Ammon's horn (tissue), 1 donor: ENCODE measurements around the gene PRRT1.
"Not testable (repeated sequence)": the region's sequence is repeated elsewhere in the genome, so short reads cannot be mapped to it uniquely, and the experiment has no call there.

Experiments
- DNase-seq: peaks from one replicate; pipeline ENCODE4 v3.0.0-alpha.2; 2016; ENCODE audit warnings: low spot score

The PRRT1 gene

DNA sequence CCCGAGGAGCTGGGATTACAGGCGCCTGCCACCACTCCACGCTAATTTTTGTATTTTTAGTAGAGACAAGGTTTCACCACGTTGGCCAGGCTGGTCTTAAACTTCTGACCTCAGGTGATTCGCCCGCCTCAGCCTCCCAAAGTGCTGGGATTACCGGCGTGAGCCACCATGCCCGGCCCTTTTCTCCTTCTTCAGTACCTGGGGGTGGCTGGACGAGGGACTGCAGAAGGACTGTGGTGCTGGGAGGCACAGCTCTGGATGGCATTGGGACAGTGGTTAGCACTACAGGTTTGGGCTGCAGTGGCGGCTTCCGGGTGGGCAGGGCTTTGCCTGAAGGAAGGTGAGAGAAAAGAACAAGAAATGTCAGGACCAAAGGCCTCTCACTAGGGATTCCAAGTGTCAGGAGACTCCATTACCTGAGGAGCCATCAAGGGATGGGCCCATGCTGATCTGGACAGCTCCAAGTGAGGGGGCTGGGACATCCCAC is 31.1 kb downstream of the PRRT1 start:
- no peak for DNase-seq

DNA sequence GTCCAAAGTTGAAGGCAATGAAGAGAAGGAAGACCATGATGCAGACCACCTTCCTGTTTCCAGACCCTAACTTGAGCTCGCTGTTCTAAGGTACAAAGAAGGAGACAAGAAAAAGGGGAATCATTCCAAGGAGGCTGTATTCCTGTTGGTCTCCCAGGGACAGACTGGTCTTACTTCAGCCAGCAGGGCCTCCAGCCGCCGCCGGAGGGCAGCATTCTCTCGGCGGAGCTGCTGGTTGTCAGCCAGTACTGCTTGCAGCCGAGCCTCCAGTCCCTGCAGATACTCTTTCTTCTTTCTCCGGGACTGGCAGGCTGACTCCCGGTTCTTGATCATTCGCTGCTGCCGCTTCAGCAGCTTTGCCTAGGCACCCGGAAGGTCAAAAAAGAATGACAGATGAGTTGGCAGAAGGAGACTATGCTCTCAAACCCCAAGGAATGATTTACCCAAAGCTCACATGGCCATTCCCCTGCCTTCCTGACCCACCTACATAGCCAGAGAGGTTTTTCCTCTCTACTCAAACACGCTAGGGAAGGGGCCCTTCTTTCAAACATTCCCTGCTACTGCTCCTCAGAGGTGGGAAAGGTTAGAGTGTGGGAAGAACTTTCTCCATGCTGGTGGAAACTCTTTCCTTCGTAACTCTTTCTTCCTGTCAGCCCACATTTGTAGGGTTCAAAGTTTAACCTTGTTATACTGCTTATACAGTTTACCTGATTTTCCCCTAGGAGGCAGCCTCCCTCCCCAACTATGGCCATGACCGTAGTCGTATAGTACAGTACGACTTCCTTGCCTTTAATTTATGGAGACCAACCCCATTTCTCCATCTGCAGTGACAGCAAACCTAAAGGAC is 32.7 kb downstream of the PRRT1 start:
- peak; percentile 94 for DNase-seq

DNA sequence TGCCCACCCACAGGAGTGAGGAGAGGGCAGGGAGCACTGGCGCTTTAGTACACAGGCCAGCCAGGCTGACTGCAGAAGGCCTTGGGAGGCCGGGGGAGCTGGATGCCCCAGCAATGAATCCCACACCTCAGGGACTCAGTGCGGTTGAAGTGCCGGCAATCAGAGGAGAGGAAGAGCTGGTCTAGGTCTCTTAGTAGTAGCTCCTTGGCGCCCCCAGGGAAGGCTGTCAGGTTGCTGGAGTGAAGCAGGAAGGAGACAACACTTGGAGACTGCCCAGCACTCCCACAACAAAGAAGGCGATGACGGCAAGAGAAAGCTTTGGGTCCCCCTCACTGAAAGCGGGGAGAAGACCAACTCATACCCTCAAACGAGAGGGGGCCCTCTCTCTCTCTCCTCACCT is 34.3 kb downstream of the PRRT1 start:
- DNase-seq = no peak

DNA sequence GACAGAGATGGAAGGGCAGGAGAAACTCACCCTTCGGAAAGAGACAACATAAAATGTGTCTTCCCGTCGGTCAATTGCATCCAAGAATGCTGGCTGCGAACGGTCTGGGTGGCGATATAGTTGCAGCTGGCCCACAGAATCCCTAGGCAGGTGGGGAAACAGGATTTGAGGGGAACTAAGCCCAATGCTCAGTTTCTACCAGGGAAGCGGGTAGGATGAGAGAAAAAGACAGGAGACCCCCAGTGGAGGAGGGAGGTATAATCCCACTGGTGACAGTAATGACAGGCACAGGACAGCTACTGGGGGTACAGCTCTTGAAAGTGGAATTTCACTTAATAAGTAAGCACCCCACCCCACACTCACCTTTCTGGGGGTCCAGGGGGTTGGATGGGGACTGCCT is 35.1 kb downstream of the PRRT1 start:
- no peak for DNase-seq

DNA sequence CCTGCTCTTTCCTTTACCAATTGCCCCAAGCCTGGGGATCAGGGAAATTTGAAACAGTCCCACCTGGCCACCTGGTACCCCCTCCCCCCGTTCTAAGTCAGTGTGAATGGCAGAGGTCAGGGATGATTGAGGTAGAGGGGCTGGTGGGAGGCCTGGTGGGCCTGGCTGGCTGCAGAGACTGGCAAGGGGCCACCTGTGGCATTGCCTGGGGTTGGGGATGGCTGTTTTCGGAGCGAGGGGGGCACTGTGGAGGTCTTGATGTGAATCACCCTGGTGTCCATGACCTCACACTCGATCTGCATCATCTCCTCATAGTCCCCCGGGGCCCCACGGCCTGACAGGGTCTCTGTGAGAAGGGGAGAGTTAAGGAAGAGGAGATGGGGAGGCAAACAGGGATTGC is 36.1 kb downstream of the PRRT1 start:
- DNase-seq = no peak

DNA sequence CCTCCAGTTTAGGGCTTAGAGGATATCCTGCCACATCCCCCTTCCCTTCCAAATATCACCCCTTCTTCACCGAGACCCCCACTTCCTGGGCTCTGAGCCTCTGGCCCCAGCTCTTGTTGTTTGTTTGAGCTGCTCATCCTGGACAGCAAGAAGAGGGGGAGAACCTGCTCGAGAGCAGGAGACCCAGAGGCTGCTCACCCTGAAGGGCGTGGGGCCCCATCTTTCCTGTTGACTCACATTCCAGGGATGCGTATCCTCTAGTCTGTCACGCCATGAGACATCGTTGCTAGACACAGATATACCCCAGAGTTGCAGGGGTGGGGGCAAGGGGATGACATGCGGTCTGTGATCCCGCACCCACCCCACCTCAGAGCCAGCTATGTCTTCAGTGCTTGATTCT is 36.9 kb downstream of the PRRT1 start:
- DNase-seq = no peak

DNA sequence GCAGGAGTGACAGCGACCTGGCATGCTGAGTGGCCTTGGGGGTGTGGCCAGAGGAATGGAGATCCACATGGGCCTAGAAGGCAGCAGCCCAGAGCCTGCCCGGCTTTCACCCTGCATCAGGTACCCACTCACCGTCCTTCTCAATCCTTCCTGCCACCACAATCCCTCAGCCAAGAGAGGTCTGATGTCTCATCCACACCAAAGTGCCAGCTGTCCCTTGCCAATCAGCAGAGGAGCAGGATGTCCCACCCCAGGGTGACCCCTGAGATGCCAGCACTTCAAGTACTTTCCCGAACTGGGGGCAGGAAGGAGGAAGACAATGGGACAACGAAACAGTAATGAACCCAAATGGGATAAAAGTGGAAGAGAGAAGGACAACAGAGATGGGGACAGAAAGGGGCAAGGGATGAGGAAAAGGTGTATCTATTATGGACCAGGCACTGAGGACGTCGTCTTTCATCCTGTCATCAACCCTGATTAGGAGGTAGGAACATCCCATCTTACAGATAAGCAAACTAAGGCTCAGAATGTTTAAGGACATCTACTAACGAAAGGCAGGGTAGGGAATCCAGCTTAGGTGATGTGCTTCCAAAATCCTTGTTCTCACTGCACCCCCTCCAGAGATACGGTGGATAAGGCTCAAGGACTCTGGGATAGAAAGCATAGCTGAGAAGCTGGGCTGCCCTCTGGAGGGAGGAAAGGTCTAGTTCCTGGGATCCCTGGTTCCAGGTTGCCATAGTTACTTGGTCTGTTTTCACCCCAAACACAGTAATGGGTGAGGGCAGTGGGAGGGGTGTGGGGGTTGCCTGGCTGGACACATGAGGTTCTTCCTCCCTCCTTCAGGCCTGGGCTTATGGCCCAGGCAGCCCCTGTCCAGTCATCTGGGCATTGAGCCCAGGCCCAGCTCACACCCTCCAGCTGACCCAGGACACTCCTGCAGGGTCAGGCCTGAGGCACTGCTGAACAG is 38.1 kb downstream of the PRRT1 start:
- peak; percentile 82 for DNase-seq

DNA sequence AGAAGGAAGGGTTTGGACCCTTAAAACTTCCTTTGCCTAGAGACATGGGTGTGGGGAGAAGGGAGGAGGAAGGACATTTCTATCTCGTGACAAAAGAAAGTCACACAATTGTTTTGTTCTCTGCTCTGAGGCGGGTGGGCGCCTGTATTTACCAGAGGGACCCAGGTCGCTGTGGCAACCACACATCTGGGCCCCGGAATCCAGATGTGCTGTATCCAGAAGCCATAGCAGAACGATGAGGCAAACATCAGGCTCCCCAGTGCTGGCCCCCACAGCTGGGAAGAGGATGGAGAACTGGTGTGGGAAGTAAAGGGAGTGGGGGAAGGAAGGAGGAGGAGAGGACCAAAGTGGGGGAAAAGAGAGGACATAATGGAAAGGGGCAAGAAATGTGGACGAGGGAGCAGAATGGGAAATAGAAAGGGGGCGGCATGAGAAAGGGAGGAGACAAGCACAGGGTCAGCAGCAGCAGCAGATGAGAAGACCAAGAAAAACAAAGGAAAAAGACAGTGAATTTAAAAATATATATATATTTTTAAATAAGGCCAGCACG is 39.2 kb downstream of the PRRT1 start:
- no peak for DNase-seq

DNA sequence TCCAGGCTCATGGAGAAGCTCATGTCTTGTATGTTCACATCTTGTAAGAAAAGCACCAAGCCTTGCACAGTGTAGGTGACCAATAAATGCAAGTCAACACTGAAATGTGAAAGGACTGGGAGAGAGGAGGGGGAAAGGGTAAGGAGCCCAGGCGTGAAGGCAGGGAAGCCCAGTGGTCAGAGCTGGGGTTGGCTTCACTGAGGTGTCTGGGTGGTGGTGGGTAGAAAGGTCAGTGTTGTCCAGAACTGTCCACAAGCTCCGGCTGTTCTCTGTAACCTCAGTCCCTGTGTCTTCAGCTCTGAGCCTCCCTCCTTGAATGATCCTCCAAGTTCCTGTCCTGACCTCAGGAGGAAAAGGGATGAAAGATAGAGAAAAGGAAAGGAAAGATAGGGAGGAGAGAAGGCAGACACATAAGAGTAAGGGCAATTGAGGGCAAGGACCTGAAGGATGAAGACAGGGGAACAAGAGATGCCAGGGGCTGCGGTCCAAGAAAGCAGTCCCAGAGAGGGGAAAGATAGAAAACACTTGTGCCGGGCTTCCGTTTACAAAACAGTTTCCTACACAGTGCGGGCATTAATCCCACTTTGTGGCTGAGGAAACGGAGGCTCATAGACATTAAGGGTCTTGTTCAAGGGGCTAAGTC is 40.2 kb downstream of the PRRT1 start:
- DNase-seq = no peak

DNA sequence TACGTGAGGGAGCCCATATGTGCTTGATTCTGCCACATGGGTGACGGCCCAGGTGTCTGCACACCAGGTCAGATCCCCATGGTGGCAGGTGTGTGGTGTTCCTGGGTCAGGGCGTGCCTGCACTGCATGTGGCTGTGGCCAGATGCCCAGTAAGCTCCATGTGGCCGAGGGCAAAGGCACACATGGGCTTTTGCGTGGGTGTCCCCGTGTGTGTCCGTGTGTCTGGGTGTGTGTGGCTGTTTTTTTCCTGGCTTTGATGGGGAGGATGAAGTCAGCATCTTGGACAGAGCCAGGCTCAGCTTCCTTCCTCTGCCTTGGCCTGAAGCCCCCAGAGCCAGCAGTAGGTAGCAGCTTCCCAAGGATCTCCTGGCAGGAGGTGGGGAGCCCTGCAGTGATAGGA is 41.1 kb downstream of the PRRT1 start:
- no peak for DNase-seq

DNA sequence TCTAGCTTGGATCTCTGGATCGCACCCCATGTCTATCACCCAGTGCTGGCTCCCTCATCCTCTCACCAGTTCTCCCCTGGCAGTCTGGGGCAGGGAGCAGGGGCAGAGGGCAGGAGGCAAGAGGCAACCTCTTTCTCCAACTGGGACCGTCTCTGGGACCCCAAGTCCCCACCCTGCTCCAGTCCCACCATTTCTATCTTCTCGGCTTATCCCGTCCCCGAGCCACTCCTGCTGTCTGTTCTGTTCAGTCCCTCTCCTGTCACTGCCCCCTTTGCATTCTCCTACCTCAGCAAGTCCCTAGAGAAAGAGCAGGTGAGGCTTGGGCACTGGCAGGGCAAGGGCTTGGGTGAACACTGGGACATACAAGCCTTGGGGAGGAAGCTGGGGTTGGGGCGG is 42.0 kb downstream of the PRRT1 start:
- no peak for DNase-seq

DNA sequence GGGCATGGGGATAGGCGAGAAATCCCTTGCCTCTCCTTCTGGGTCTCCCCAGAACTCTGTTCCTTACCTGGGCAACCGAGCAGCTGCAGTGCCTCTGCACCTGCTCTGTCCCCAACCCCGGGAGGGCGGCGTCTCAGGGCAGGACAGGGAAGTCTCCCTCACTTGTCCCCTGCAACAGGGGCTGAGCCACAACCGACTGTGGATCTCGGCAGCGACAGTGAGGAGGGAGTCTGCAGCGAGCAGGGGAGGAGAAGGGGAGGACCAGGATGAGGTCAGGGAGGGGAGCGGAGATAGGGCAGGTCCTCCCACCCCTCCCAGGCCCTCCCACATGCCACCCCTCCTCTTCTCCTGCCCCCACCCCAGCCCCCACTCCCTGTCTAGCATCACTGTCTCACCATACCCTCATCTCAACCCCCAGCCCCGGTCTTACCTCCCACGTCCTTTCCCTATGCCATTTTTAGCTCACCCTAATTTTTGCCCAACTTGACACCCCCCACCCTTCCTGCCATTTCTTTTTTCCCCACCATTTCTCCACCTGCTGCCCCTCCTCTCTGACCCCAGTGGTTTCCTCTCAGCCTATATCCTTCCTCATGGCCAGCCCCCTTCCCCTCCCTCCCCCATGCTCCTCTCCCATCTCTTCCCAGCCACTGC is 42.5 kb downstream of the PRRT1 start, which contains the start of gene TNXB:
Gene TNXB, minus strand, starts transcription at position 225 of the 651 bp plus-strand sequence. CDS start 11,140 bp downstream, outside the sequence.
- no peak for DNase-seq

DNA sequence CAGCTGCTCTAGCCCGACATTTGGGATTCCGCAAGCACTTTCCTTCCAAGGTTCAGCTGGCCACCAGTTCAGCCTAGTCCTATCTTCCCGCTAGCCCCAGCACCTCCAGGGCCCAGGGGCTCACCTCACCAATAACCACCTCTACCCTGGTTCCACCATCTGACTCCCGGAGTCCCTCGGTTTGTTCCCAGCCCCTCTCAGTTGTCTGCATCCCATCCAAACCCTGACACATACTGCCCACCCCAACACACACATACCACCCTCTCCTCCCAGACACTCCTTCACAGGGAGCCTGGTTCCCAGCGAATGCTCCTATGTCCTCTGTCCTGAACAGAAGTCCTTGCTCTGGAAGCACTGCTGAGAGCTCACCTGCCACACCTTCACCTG is 43.0 kb downstream of the PRRT1 start:
- DNase-seq = no peak

DNA sequence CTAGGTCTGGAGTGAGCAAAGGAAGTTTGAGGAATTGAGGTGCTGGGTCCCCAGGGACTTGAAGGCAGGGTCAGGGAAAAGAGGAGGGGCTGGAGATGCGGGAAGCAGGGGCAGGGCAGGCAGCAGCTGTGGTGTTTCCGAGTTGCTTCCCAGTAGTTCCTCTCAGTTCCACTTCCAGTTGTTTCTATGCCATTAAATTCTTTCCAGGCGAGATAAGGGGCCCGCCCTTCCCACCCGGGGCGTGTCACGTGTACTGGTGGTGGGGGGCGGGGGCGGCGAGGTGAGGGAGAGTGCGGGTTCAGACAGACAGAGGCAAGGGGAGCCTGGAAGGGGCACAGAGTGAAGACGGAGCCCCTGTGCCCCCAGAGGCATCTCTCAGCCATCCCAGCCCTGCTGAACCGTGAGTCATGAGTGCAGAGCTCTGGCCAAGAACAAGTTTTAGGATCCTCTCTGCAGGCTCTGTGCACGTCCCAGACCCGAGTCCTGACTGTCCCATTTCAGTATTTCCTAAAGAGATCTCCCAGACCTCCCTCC is 43.6 kb downstream of the PRRT1 start:
- DNase-seq = no peak

DNA sequence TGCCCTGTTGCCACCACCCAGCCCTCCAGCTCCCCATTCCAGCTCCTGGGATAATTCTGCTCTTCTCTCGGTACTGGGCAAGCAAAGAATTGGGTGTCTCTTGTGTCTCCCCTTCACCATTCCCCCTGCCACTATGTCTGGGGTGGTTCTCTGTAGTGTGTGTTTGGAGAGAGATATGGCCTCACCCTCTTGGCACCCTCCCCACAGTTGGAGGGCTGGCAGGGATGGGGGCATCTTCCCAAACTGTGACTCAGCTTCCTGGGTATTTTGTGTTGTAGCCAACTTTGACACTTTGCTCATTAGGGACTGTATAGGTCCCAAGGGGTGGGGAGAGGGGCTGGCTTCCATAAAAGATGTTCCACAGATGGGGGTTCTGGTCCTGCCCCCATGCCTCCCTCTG is 44.3 kb downstream of the PRRT1 start:
- DNase-seq = no peak

DNA sequence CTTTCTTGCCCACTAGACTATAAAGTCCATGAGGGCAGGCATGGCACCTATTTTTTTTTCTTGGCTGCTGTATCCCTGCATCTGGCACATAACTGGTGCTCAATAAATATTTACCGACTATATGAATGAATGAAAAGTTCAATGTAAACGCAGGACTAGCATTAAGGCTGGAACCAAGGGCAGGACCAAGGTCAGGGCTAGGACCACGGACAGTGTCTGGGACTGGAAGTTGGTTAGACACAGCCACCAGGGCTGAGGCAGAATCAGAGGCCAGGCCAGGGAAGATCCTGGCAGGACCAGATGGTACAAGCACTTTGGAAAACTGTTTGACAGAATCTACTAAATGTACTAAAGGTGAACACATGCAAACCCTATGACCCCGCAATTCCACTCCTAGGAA is 46.3 kb downstream of the PRRT1 start:
- no peak for DNase-seq

DNA sequence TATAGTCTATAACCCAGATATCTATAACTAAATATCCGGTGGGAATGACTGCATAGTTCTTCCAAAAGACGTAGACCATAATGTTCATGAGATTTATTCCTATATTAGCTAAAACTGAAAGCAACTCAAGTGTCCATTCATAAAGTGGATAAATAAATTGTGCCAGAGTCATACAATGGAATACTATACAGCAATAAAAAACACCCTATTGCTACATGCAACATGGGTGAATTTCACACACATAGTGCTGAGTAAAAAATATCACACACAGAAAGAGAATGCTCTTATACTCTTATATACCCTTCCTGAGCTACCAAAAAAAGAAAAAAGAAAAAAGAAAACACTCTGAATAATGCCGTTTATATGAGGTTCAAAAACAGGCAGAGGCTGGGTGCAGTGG is 49.5 kb downstream of the PRRT1 start:
- no peak for DNase-seq

DNA sequence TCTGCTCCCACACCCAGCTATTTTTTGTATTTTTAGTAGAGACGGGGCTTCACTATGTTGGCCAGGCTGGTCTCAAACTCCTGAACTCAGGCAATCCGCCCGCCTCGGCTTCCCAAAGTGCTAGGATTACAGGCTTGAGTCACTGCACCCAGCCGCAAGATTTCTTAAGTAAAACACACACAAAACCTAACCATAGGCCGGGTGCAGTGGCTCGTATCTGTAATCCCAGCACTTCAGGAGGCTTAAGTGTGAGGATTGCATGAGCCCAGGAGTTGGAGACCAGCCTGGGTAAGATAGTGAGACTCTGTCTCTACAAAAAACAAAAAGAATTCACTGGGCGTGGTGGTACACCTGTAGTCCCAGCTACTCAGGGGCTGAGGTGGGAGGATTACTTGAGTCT is 51.5 kb downstream of the PRRT1 start:
- not testable (repeated sequence) for DNase-seq
